ENCODE results near the gene ZHX3. TPM values are rescaled to one million over a fixed set of nuclear protein-coding genes. Genes with fewer than 3 reads are reported as not detected.

Gene ZHX3
- total RNA-seq, 1 donor from 2014 or later = 53.3 TPM

DNA sequence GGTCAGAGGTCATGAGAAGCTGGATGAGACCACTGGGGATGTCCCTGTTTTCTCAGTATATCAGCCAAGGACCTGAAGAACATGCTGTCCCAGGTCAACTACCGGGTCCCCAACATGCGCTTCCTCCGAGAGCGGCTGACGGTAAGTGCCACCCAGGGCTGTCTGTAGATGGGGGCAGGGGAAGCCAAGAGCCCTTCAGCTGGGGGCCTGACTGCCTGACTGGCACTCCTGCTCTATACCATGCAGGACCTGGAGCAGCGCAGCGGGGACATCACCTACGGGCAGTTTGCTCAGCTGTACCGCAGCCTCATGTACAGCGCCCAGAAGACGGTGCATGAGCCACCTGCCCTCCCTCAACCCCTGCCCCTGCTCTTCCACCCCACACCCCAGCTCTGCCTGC, 155.1 kb downstream of the ZHX3 start:
- TF ChIP-seq, protein P1, sequence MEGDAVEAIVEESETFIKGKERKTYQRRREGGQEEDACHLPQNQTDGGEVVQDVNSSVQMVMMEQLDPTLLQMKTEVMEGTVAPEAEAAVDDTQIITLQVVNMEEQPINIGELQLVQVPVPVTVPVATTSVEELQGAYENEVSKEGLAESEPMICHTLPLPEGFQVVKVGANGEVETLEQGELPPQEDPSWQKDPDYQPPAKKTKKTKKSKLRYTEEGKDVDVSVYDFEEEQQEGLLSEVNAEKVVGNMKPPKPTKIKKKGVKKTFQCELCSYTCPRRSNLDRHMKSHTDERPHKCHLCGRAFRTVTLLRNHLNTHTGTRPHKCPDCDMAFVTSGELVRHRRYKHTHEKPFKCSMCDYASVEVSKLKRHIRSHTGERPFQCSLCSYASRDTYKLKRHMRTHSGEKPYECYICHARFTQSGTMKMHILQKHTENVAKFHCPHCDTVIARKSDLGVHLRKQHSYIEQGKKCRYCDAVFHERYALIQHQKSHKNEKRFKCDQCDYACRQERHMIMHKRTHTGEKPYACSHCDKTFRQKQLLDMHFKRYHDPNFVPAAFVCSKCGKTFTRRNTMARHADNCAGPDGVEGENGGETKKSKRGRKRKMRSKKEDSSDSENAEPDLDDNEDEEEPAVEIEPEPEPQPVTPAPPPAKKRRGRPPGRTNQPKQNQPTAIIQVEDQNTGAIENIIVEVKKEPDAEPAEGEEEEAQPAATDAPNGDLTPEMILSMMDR (IDR thresholded peaks at IDR 0.05) = no peak
- intact Hi-C loops (cut with DNase I) = no loop called here
- Histone ChIP-seq H3K9me3 (no peaks in the 10 kb centered on the region), H3K4me1 (peaks cover 0 to 13% of the 10 kb centered on the region in 2 donors), H3K27me3 (no peaks in the 10 kb centered on the region), H3K36me3 (peaks cover 64 to 65% of the 10 kb centered on the region in 2 donors), H3K4me3 (no peak overlapping the region), H3K27ac (peak overlapping the region; percentile 7 to 43)
- DNase-seq (ENCODE audit: low spot score in 2 of 2) = no peak

DNA sequence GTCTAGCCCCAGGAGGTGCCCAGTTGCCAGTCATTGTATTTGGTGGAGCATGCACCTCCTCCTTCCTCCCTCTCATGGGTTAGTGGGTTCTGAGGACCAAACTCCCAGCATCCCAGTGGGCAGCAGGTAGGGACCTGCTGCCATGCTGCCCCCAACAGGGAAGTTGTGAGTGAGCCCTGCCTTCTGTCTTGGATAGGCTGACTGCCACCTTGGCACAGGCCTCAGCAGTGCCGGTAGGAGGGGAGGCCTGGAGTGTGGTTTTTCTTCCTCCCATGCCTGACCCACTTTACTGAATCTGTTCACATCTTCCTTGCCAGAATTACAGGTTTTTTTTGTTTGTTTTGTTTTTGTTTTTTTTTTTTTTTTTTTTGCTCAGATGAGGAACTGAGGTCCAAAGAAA, 155.6 kb downstream of the ZHX3 start:
- TF ChIP-seq, protein P1 (IDR thresholded peaks at IDR 0.05) = no peak
- DNase-seq (ENCODE audit: low spot score in 2 of 2) = no peak
- H3K4me1 ChIP-seq = peaks cover 0 to 15% of the 10 kb centered on the region in 2 donors
- H3K9me3 ChIP-seq = no peaks in the 10 kb centered on the region
- peaks cover 59 to 60% of the 10 kb centered on the region in 2 donors for H3K36me3 ChIP-seq
- H3K27me3 ChIP-seq = no peaks in the 10 kb centered on the region
- H3K27ac ChIP-seq = peak overlapping the region; percentile 10 to 43
- no peak overlapping the region for H3K4me3 ChIP-seq
- intact Hi-C loops (cut with DNase I) = no loop called here

DNA sequence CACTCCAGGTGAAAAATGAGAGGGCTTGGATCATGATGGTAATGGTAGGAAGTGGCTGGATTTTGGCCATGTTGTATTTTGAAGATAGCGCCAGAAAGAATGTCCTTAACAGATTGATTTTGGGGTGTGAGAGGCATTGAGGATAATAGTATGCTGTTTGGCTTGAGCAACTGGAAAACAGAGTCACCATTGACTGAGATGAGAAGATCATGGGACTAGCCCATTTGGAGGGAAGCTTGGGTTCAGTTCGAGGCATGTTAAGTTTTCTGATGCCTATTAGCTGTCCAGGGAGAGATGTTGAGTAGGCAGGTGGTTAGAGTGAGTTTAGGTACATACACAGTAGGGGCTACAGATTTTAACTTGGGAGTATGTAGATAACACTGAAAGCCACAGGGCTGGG, 156.8 kb downstream of the ZHX3 start:
- peaks cover 0 to 18% of the 10 kb centered on the region in 2 donors for H3K4me1 ChIP-seq
- TF ChIP-seq, protein P1 (IDR thresholded peaks at IDR 0.05) = no peak
- DNase-seq (ENCODE audit: low spot score in 2 of 2) = no peak
- no peak overlapping the region for H3K4me3 ChIP-seq
- intact Hi-C loops (cut with DNase I) = no loop called here
- H3K36me3 ChIP-seq = peaks cover 47 to 48% of the 10 kb centered on the region in 2 donors
- H3K27me3 ChIP-seq = no peaks in the 10 kb centered on the region
- H3K27ac ChIP-seq = peak overlapping the region in 1 of 2 donors; percentile 4
- no peaks in the 10 kb centered on the region for H3K9me3 ChIP-seq

DNA sequence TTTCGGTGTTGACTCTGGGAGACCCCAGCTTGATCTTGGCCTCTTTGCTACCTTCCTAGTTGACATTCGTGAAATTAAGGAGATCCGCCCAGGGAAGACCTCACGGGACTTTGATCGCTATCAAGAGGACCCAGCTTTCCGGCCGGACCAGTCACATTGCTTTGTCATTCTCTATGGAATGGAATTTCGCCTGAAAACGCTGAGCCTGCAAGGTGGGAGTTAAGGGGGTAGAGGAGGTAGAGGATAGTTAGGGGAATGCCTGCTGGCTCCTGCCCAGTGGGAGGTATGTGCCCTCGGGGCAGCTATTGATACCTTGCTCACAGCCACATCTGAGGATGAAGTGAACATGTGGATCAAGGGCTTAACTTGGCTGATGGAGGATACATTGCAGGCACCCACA, 158.0 kb downstream of the ZHX3 start:
- DNase-seq (ENCODE audit: low spot score in 2 of 2) = no peak
- H3K27me3 ChIP-seq = no peaks in the 10 kb centered on the region
- H3K4me3 ChIP-seq = no peak overlapping the region
- intact Hi-C loops (cut with DNase I) = no loop called here
- H3K27ac ChIP-seq = no peak overlapping the region
- H3K9me3 ChIP-seq = no peaks in the 10 kb centered on the region
- peaks cover 35 to 37% of the 10 kb centered on the region in 2 donors for H3K36me3 ChIP-seq
- TF ChIP-seq, protein P1 (IDR thresholded peaks at IDR 0.05) = no peak
- peaks cover 4 to 23% of the 10 kb centered on the region in 2 donors for H3K4me1 ChIP-seq

DNA sequence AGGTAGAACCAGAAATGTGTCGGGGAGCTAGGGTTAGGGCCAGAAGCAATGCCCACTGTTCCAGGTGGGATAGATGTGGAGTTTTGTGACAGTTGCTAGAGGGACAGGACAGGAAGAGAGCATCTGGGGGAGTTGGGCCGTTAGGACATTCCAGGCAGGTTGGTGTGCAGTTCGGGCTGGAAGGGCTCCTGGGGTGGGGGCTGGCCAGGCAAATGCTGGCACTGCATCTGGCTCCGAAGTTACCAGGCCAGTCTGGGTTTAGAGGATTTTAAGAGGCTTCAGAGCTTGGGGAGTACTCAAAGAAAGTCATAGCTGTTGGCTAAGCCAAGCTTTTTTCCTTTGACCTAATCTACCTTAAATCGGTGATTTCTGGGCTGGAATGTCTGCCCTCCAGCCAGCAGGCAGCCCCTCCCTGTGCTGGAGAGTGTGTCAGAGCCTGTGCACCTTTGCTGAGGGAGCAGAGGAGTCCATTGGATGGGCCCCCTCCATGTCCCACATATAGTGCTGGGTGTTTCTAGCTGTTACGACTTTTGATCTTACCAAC, 159.4 kb downstream of the ZHX3 start:
- H3K4me3 ChIP-seq = no peak overlapping the region
- peak overlapping the region; percentile 7 to 40 for H3K27ac ChIP-seq
- TF ChIP-seq, protein P1 (IDR thresholded peaks at IDR 0.05) = no peak
- no peaks in the 10 kb centered on the region for H3K9me3 ChIP-seq
- DNase-seq (ENCODE audit: low spot score in 2 of 2) = no peak
- peaks cover 7 to 28% of the 10 kb centered on the region in 2 donors for H3K4me1 ChIP-seq
- peaks cover 21 to 23% of the 10 kb centered on the region in 2 donors for H3K36me3 ChIP-seq
- no peaks in the 10 kb centered on the region for H3K27me3 ChIP-seq
- intact Hi-C loops (cut with DNase I) = no loop called here

DNA sequence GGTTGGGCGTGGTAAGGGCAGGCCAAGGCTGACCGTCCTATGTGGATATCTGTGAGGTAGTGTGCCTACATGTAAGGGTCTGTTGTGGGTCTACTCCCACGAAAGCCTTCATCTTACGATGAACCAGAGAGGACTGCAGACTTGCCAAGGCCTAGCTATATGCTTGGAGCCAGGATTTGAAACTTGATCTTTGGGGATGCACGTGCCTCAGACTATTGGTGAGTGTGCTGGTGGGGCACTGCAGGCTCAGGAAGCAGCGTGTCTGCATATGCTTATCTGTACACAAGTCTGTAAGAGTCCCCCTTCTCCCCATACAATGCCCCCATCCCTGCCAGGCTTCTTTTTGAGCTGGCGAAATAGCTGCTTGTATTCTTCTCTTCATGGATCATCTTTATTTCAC, 162.3 kb downstream of the ZHX3 start:
- intact Hi-C loops (cut with DNase I) = no loop called here
- no peak overlapping the region for H3K27ac ChIP-seq
- H3K27me3 ChIP-seq = no peaks in the 10 kb centered on the region
- TF ChIP-seq, protein P1 (IDR thresholded peaks at IDR 0.05) = no peak
- no peaks in the 10 kb centered on the region for H3K9me3 ChIP-seq
- H3K36me3 ChIP-seq = peaks cover 8 to 9% of the 10 kb centered on the region in 2 donors
- H3K4me1 ChIP-seq = peaks cover 7 to 35% of the 10 kb centered on the region in 2 donors
- H3K4me3 ChIP-seq = no peak overlapping the region
- no peak for DNase-seq (ENCODE audit: low spot score in 2 of 2)
